Fibroblast of skin of right quadriceps (primary cell): ENCODE data around the gene DNAJC6.

Experiments
- DNase-seq: peaks from one replicate; pipeline ENCODE4 v3.0.0-alpha.2; 2013

DNAJC6 gene

GRCh38 chr1:65297706-65298105, 11.6 kb upstream of the DNAJC6 start:
- DNase-seq = no peak

- DNase-seq = no peak
These were observed 10.0 kb upstream of the DNAJC6 start for GRCh38 chr1:65299328-65299727.

- no peak for DNase-seq
These were observed 501 bp upstream of the DNAJC6 start for GRCh38 chr1:65308781-65309303.

GRCh38 chr1:65310078-65310587, 790 bp downstream of the DNAJC6 start:
- DNase-seq = no peak

GRCh38 chr1:65311760-65312159, 2.4 kb downstream of the DNAJC6 start:
- no peak for DNase-seq

GRCh38 chr1:65316233-65316632, 6.9 kb downstream of the DNAJC6 start:
- no peak for DNase-seq

- no peak for DNase-seq
These were observed 8.7 kb downstream of the DNAJC6 start for GRCh38 chr1:65317866-65318653.

GRCh38 chr1:65319141-65319540, 9.8 kb downstream of the DNAJC6 start:
- no peak for DNase-seq

- DNase-seq = no peak
These were observed 10.4 kb downstream of the DNAJC6 start for GRCh38 chr1:65319754-65320153.

GRCh38 chr1:65321879-65322278, 12.5 kb downstream of the DNAJC6 start:
- DNase-seq = no peak

GRCh38 chr1:65323246-65323645, 13.9 kb downstream of the DNAJC6 start:
- no peak for DNase-seq

- DNase-seq = no peak
These were observed 20.7 kb downstream of the DNAJC6 start for GRCh38 chr1:65330021-65330420.

- DNase-seq = no peak
These were observed 21.5 kb downstream of the DNAJC6 start for GRCh38 chr1:65330822-65331221.

GRCh38 chr1:65332821-65333220, 23.5 kb downstream of the DNAJC6 start:
- no peak for DNase-seq

GRCh38 chr1:65334081-65334480, 24.7 kb downstream of the DNAJC6 start:
- no peak for DNase-seq

GRCh38 chr1:65339866-65340468, 30.6 kb downstream of the DNAJC6 start:
- peak; percentile 35 for DNase-seq

GRCh38 chr1:65341381-65341780, 32.0 kb downstream of the DNAJC6 start:
- DNase-seq = no peak

GRCh38 chr1:65343286-65343685, 33.9 kb downstream of the DNAJC6 start:
- DNase-seq = peak; percentile 42

GRCh38 chr1:65344171-65344814, 35.0 kb downstream of the DNAJC6 start:
- no peak for DNase-seq

- no peak for DNase-seq
These were observed 36.8 kb downstream of the DNAJC6 start for GRCh38 chr1:65346190-65346589.

GRCh38 chr1:65355031-65355712, 45.8 kb downstream of the DNAJC6 start:
- DNase-seq = no peak

GRCh38 chr1:65357291-65357960, 48.1 kb downstream of the DNAJC6 start:
- no peak for DNase-seq
